MCF 10A (cell line): ENCODE measurements around the gene PPP1R12B. TPM values are rescaled to one million over a fixed set of nuclear protein-coding genes. Genes with fewer than 3 reads are reported as not detected.

Source experiments
- BruUV-seq: library from RNA; stranded (reverse); fragments of 400-500 nt; replicated peaks from 2 replicates; lab custom pipeline; 2021; lab: Mats Ljungman, UMichigan
- CTCF ChIA-PET: fragments of 300-600 bp; sonication (Branson Sonifier 250); formaldehyde crosslinking; extraction: SDS; loops from one replicate; lab custom pipeline; 2021; ENCODE audit warnings: antibody characterized with exemption, inconsistent platforms; lab: Yijun Ruan, JAX
- POLR2A ChIA-PET: fragments of 300-600, 350-650 bp; sonication (Branson Sonifier 250); formaldehyde crosslinking; extraction: SDS; loops from one replicate; lab custom pipeline; 2020; ENCODE audit warnings: antibody characterized with exemption, inconsistent platforms; lab: Yijun Ruan, JAX
- DNase-seq: peaks from one replicate; pipeline ENCODE4 v3.0.0-alpha.2; 2018; ENCODE audit not compliant: unreplicated experiment
- H3K27ac Mint-ChIP-seq: one replicate; pipeline ENCODE4 v1.8.0; 2022; ENCODE audit warnings: mild to moderate bottlenecking, low read depth, mixed read lengths; ENCODE audit not compliant: unreplicated experiment
- H3K27me3 Mint-ChIP-seq: one replicate; pipeline ENCODE4 v1.8.0; 2022; ENCODE audit warnings: mixed read lengths; ENCODE audit not compliant: insufficient read depth, unreplicated experiment
- H3K36me3 Mint-ChIP-seq: one replicate; pipeline ENCODE4 v1.8.0; 2022; ENCODE audit warnings: mild to moderate bottlenecking, moderate library complexity, mixed read lengths; ENCODE audit not compliant: insufficient read depth, unreplicated experiment
- H3K4me1 Mint-ChIP-seq: one replicate; pipeline ENCODE4 v1.8.0; 2022; ENCODE audit warnings: mixed read lengths; ENCODE audit not compliant: insufficient read depth, unreplicated experiment
- H3K4me3 Mint-ChIP-seq: one replicate; pipeline ENCODE4 v1.8.0; 2022; ENCODE audit warnings: mild to moderate bottlenecking, moderate library complexity, mixed read lengths; ENCODE audit not compliant: unreplicated experiment
- H3K9me3 Mint-ChIP-seq: one replicate; pipeline ENCODE4 v1.8.0; 2022; ENCODE audit warnings: mixed read lengths; ENCODE audit not compliant: unreplicated experiment
- CTCF ChIP-seq: fragments of 200-600 bp; IDR thresholded peaks from one replicate; pipeline ENCODE4 v1.8.0; 2022; ENCODE audit warnings: antibody characterized with exemption, mild to moderate bottlenecking; ENCODE audit not compliant: unreplicated experiment
- intact Hi-C: fragments of 100-400 bp; cut with micrococcal nuclease; formaldehyde crosslinking; loops from 2 replicates; pipeline ENCODE4 v1.14.1; 2022
- total RNA-seq: library from RNA; stranded (reverse); gene quantifications from 2 replicates; pipeline ENCODE4 v1.2.3, GENCODE V29; 2022

Gene PPP1R12B
- total RNA-seq, 1 experiment from 2014 or later: 33.8 TPM

- Mint-ChIP-seq H3K9me3 (no peaks in the 10 kb centered on the region), H3K27ac (no peak overlapping the region), H3K27me3 (no peaks in the 10 kb centered on the region), H3K36me3 (peaks cover 17% of the 10 kb centered on the region), H3K4me1 (peaks cover 41% of the 10 kb centered on the region), H3K4me3 (no peak overlapping the region)
- CTCF ChIA-PET: interaction anchor here (0.6 to 3.6 kb wide), 10 partner anchors 11 to 951 kb away, joined by 3 to 34 read pairs (median 4); no protein-coding TSS in a partner anchor
- no peak for TF ChIP-seq CTCF
- peak; percentile 27 for DNase-seq
- POLR2A ChIA-PET: interaction anchor here (0.7 to 9.4 kb wide), 8 partner anchors 11 to 170 kb away, joined by 3 to 146 read pairs (median 6); no protein-coding TSS in a partner anchor
- BruUV-seq: no TSS peak
- intact Hi-C loops: no loop called here
Measured at GRCh38 chr1:202575918-202576653, 227.6 kb downstream of the PPP1R12B start.

- DNase-seq: peak; percentile 94
- H3K27me3 Mint-ChIP-seq: no peaks in the 10 kb centered on the region
- TF ChIP-seq CTCF: no peak
- BruUV-seq: no TSS peak
- peaks cover 22% of the 10 kb centered on the region for H3K36me3 Mint-ChIP-seq
- CTCF ChIA-PET: interaction anchor here (0.6 to 3.6 kb wide), 8 partner anchors 8 to 950 kb away, joined by 3 to 34 read pairs (median 4); no protein-coding TSS in a partner anchor
- POLR2A ChIA-PET: interaction anchor here (0.7 to 9.4 kb wide), 9 partner anchors 9 to 450 kb away, joined by 3 to 146 read pairs (median 5); partner anchors contain the start of gene PPFIA4
- peaks cover 41% of the 10 kb centered on the region for H3K4me1 Mint-ChIP-seq
- peaks cover 7% of the 10 kb centered on the region for H3K9me3 Mint-ChIP-seq
- no peak overlapping the region for H3K4me3 Mint-ChIP-seq
- intact Hi-C loops: no loop called here
- H3K27ac Mint-ChIP-seq: peak overlapping the region; percentile 68
Measured at GRCh38 chr1:202576816-202577215, 228.3 kb downstream of the PPP1R12B start.

GRCh38 chr1:202577381-202577780 is 228.9 kb downstream of the PPP1R12B start:
- Mint-ChIP-seq H3K4me3 (no peak overlapping the region), H3K36me3 (peaks cover 22% of the 10 kb centered on the region), H3K27ac (peak overlapping the region; percentile 68), H3K27me3 (no peaks in the 10 kb centered on the region), H3K9me3 (peaks cover 7% of the 10 kb centered on the region), H3K4me1 (peaks cover 41% of the 10 kb centered on the region)
- POLR2A ChIA-PET: interaction anchor here (0.6 to 9.4 kb wide), 9 partner anchors 9 to 449 kb away, joined by 3 to 146 read pairs (median 5); partner anchors contain the start of genes PPFIA4 and PPP1R12B
- intact Hi-C loops: no loop called here
- BruUV-seq: no TSS peak
- no peak for TF ChIP-seq CTCF
- CTCF ChIA-PET: interaction anchor here (0.6 to 2.7 kb wide), 9 partner anchors 9 to 664 kb away, joined by 3 to 17 read pairs (median 5); no protein-coding TSS in a partner anchor
- peak; percentile 31 for DNase-seq

- H3K4me1 Mint-ChIP-seq: peaks cover 41% of the 10 kb centered on the region
- peaks cover 7% of the 10 kb centered on the region for H3K9me3 Mint-ChIP-seq
- BruUV-seq: no TSS peak
- H3K36me3 Mint-ChIP-seq: peaks cover 20% of the 10 kb centered on the region
- CTCF ChIA-PET: interaction anchor here (0.6 to 2.7 kb wide), 11 partner anchors 9 to 638 kb away, joined by 3 to 17 read pairs (median 4); partner anchors contain the start of gene KLHL12
- no peak for TF ChIP-seq CTCF
- POLR2A ChIA-PET: interaction anchor here (0.6 to 9.4 kb wide), 11 partner anchors 8 to 428 kb away, joined by 3 to 146 read pairs (median 4); partner anchors contain the start of gene PPP1R12B
- H3K4me3 Mint-ChIP-seq: no peak overlapping the region
- peak overlapping the region; percentile 68 for H3K27ac Mint-ChIP-seq
- peak; percentile 63 for DNase-seq
- intact Hi-C loops: no loop called here
- H3K27me3 Mint-ChIP-seq: no peaks in the 10 kb centered on the region
Measured at GRCh38 chr1:202578001-202578504, 229.6 kb downstream of the PPP1R12B start.
